ENCODE data around the gene LSM2.
"Not testable (repeated sequence)": the region's sequence is repeated elsewhere in the genome, so short reads cannot be mapped to it uniquely, and the experiment has no call there.

Gene LSM2

DNA sequence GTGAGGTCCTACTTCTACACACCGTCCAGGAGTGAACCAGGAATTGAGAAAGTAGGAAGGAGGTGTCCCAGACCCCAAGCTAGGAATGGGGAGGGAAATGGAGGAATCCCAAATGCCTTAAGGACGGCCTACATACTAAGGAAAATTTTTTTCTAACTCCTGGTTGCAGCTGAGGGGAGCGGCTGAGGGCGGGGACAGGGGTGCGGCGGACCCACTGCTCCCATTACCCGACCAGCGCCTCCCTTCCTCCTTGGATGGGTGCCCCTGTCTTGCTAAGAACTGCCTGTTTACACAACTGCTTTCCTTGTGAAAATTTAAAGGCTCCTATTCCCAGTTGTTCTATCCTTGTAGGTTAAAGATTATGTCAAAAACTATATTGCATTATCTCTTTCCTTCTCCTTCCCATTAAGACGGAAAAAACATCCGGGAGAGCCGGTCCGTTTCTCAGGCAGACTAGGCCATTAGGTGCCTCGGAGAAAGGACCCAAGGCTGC is 20.1 kb upstream of the LSM2 start:
- peak; percentile 80 for DNase-seq (ENCODE audit: low read depth)
- TF ChIP-seq, protein P1, sequence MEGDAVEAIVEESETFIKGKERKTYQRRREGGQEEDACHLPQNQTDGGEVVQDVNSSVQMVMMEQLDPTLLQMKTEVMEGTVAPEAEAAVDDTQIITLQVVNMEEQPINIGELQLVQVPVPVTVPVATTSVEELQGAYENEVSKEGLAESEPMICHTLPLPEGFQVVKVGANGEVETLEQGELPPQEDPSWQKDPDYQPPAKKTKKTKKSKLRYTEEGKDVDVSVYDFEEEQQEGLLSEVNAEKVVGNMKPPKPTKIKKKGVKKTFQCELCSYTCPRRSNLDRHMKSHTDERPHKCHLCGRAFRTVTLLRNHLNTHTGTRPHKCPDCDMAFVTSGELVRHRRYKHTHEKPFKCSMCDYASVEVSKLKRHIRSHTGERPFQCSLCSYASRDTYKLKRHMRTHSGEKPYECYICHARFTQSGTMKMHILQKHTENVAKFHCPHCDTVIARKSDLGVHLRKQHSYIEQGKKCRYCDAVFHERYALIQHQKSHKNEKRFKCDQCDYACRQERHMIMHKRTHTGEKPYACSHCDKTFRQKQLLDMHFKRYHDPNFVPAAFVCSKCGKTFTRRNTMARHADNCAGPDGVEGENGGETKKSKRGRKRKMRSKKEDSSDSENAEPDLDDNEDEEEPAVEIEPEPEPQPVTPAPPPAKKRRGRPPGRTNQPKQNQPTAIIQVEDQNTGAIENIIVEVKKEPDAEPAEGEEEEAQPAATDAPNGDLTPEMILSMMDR (IDR thresholded peaks at IDR 0.05; ENCODE audit: low read depth, low read length, missing control alignments) = no peak
- peak overlapping the region; percentile 40 for H3K4me3 ChIP-seq (ENCODE audit: low read depth, low read length)
- in situ Hi-C loops (cut with HindIII; ENCODE audit: low sequenced_read_pairs) = no loop called here

DNA sequence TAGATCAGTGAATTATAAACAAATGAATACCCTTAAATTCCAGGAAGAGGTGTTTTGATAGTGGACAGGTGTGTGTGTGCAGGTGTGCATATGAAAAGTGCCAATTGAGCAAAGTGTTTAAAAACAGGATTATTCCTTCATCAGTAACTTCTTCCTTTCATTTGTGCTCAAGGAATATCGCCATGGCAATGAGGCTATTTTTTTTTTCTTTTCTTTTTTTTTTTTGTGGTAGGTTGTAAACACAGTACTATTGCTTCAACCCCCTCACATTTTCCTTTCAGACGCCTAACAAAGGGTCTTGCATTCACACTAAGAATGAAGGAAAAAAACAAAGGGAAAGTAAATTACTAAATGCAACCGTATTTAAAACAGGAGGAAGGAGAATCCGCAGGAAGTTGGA is 18.8 kb upstream of the LSM2 start:
- TF ChIP-seq, protein P1 (IDR thresholded peaks at IDR 0.05; ENCODE audit: low read depth, low read length, missing control alignments) = no peak
- H3K4me3 ChIP-seq (ENCODE audit: low read depth, low read length) = no peak overlapping the region
- DNase-seq (ENCODE audit: low read depth) = no peak
- in situ Hi-C loops (cut with HindIII; ENCODE audit: low sequenced_read_pairs) = no loop called here

DNA sequence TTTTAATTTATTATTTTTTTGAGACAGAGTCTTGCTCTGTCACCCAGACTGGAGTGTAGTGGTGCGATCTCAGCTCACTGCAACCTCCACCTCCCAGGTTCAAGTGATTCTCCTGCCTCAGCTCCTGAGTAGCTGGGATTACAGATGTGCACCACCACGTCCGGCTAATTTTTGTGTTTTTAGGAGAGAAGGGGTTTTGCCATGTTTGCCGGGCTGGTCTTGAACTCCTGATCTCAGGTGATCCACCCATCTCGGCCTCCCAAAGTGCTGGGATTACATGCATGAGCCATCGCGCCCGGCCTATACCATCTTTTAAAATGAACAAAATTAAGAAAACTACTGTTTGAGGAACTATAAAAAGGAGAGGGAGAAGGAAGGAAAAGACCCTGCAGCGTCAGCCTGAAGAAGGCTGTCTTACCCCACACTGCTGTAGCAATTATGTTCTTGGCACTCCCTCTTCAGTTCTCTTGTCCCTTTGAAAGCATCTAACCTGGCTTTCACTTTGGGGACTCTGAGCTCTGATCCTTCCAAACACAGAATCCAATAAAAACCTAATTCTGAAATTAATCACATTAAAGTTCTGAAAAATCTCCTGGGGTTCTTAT is 16.9 kb upstream of the LSM2 start:
- H3K4me3 ChIP-seq (ENCODE audit: low read depth, low read length); DNase-seq (ENCODE audit: low read depth); in situ Hi-C loops (cut with HindIII; ENCODE audit: low sequenced_read_pairs): not testable (repeated sequence)

DNA sequence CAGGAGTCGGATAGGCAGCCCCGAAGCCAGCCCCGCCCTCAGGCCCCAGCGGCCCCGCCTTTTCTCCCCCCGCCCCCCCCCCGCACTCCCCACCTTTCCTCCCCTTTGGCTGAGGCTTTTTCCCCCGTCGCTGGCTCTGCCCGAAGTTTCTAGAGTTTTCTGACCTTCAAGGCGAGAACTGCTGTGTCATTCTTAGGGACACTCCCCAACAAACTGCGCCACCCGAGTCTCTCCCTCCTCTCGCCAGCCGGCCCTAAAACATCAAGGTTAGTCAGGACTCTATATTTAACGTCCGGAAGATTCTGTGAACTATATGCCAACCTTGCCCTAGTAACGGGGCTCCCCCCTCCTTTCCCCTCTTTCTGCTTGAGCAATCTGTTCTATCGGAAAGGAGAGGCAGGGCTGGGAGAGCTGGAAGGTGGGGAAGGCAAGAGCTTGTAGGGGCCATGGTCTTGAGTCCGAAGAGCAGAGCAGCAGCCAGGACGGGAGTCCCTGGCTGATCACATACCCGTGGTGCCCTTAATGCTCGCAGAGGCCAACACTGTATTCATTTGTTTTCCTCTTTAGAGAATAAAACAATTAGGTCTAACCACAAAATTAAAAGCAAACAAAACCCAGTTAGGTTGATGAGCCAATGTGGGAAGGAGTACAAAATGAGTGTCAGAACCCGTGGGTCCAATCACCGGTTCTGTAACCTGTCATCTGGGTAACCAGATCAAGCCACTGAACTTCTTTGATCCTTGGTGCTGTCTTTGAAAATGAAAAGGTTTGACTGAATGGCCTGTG is 15.5 kb upstream of the LSM2 start:
- in situ Hi-C loops (cut with HindIII; ENCODE audit: low sequenced_read_pairs) = no loop called here
- TF ChIP-seq, protein P1 (IDR thresholded peaks at IDR 0.05; ENCODE audit: low read depth, low read length, missing control alignments) = no peak

DNA sequence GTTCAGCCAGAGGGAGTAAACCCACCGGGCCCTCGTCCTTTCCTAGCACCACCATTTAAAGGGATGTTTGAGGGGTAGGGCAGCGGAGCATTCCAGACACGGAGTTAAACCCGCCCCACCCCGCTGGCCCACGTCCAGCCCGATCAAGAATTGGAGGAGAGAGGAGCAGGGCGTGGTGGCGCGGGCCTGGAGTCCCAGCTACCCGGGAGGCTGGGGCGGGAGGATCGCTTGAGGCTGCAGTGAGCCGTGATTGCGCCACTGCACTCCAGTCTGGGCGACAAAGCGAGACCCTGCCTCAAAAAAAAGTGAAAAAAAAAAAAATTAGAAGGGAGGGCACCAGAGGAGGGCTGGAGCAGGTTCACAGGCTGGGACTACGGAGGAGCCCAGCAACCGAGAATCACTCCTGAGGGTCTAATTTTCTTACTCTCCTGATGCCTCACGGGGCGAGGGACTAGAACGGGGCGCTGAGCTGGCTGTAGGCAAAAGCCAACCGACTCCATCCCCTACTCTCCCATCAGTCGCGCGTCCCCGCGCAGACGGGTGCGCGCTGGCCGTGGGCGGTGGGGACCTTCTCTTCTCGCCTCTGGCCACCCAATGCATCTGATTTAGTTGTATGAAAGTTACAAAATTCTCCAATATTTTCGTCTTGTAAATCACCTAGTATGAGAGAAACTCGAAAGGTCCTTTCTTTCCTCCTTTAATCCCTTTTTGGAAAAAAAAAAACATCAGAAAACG is 14.7 kb upstream of the LSM2 start:
- in situ Hi-C loops (cut with HindIII; ENCODE audit: low sequenced_read_pairs) = no loop called here
- TF ChIP-seq, protein P1 (IDR thresholded peaks at IDR 0.05; ENCODE audit: low read depth, low read length, missing control alignments) = no peak
- no peak for DNase-seq (ENCODE audit: low read depth)
- H3K4me3 ChIP-seq (ENCODE audit: low read depth, low read length) = peak overlapping the region; percentile 58

More for the DNA sequence above, 15.5 kb upstream of the LSM2 start:
- no peak for DNase-seq (ENCODE audit: low read depth)
- H3K4me3 ChIP-seq (ENCODE audit: low read depth, low read length) = peak overlapping the region; percentile 58

DNA sequence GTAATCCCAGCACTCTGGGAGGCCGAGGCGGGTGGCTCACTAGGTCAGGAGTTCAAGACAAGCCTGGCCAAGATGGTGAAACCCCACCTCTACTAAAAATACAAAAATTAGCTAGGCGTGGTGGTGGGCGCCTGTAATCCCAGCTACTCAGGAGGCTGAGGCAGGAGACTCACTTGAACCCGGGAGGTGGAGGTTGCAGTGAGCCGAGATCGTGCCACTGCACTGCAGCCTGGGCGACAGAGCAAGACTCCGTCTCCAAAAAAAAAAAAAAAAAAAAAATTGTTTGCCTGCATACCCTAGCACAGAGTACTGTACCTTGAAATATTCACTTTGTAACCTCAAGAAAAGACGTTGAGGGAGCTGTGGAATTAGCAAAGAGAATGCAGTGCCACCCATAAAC is 13.6 kb upstream of the LSM2 start:
- DNase-seq (ENCODE audit: low read depth); in situ Hi-C loops (cut with HindIII; ENCODE audit: low sequenced_read_pairs); H3K4me3 ChIP-seq (ENCODE audit: low read depth, low read length): not testable (repeated sequence)

DNA sequence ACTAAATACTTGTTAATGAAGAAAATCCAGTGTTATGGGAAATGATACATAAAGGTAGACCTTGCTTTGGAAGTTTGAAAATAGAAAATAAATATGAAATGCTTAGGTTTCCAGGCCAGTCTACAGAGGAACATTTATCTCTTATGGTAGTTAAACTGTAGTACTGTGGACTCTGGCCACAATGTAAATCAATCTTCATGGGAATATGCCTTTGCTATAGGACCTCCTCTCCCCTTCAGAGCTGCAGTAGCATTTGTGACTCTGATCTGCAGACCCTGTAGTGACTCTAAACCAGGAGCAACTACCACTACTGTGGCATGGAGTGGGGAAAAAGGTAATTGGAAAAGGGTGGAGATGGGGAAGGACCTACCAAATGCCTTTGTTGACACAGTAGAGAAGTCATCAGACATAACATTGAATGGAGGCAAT is 13.1 kb upstream of the LSM2 start:
- DNase-seq (ENCODE audit: low read depth) = no peak
- TF ChIP-seq, protein P1 (IDR thresholded peaks at IDR 0.05; ENCODE audit: low read depth, low read length, missing control alignments) = no peak
- in situ Hi-C loops (cut with HindIII; ENCODE audit: low sequenced_read_pairs) = no loop called here
- no peak overlapping the region for H3K4me3 ChIP-seq (ENCODE audit: low read depth, low read length)

DNA sequence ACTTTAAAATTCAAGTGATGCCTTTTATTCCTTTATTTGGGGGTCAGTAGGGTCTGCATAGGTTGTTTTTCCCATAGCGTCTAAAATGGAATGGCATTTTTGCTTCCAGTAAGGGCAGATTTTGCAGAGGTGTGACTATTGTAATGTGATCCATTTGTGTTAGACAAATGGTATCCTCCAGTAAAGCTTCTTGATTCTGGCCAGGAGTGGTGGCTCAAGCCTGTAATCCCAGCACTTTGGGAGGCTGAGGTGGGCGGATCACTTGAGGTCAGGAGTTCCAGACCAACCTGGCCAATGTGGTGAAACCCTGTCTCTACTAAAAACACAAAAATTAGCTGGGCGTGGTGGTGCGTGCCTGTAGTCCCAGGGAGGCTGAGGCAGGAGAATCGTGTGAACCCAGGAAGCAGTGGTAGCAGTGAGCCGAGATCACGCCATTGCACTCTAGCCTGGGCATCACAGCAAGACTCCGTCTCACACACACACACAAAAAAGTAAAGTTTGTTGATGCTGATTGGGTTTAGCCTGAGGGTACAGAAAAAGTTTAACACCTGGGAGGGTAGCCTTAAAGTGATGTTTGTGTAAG is 11.3 kb upstream of the LSM2 start:
- in situ Hi-C loops (cut with HindIII; ENCODE audit: low sequenced_read_pairs); DNase-seq (ENCODE audit: low read depth): not testable (repeated sequence)
- peak overlapping the region; percentile 40 for H3K4me3 ChIP-seq (ENCODE audit: low read depth, low read length)

DNA sequence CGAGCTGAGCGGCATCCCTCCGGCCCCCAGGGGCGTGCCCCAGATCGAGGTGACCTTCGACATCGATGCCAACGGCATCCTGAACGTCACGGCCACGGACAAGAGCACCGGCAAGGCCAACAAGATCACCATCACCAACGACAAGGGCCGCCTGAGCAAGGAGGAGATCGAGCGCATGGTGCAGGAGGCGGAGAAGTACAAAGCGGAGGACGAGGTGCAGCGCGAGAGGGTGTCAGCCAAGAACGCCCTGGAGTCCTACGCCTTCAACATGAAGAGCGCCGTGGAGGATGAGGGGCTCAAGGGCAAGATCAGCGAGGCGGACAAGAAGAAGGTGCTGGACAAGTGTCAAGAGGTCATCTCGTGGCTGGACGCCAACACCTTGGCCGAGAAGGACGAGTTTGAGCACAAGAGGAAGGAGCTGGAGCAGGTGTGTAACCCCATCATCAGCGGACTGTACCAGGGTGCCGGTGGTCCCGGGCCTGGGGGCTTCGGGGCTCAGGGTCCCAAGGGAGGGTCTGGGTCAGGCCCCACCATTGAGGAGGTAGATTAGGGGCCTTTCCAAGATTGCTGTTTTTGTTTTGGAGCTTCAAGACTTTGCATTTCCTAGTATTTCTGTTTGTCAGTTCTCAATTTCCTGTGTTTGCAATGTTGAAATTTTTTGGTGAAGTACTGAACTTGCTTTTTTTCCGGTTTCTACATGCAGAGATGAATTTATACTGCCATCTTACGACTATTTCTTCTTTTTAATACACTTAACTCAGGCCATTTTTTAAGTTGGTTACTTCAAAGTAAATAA is 10.6 kb upstream of the LSM2 start:
- DNase-seq (ENCODE audit: low read depth) = not testable (repeated sequence)

More for the DNA sequence above, 10.6 kb upstream of the LSM2 start:
- in situ Hi-C loops (cut with HindIII; ENCODE audit: low sequenced_read_pairs) = not testable (repeated sequence)
- peak overlapping the region; percentile 40 for H3K4me3 ChIP-seq (ENCODE audit: low read depth, low read length)

Measured in astrocyte of the cerebellum (primary cell).